HL-60 (cell line): ENCODE data around the gene SF3B1.

ENCODE experiments used
- DNase-seq, 2 experiments: peaks; one replicate each; pipeline ENCODE4 v3.0.0-alpha.2; 2010 to 2020; ENCODE audit warnings: low read depth in 1 of 2, low spot score in 1 of 2
- H3K27ac ChIP-seq: fragments of 250-450 bp; sonication (Bioruptor Pico); replicated peaks from 2 replicates; pipeline ENCODE4 v1.5.1; 2020; ENCODE audit warnings: mild to moderate bottlenecking, moderate library complexity
- H3K27me3 ChIP-seq: fragments of 250-450 bp; sonication (Bioruptor Pico); 2 replicates; pipeline ENCODE4 v1.5.1; 2021; ENCODE audit warnings: mild to moderate bottlenecking, moderate library complexity; ENCODE audit not compliant: insufficient read depth, poor library complexity, severe bottlenecking
- H3K4me3 ChIP-seq: replicated peaks from 2 replicates; pipeline ENCODE4 v1.5.1; 2011; ENCODE audit warnings: mild to moderate bottlenecking, control low read depth, low read length; ENCODE audit not compliant: insufficient read depth
- GABPA ChIP-seq: IDR thresholded peaks from 2 replicates; pipeline ENCODE4 v1.6.1; 2012; ENCODE audit warnings: low read depth
- POLR2AphosphoS5 ChIP-seq: IDR thresholded peaks from 2 replicates; pipeline ENCODE4 v1.6.1; 2012; ENCODE audit warnings: low read depth
- SPI1 ChIP-seq: IDR thresholded peaks from 2 replicates; pipeline ENCODE4 v1.6.1; 2012; ENCODE audit warnings: low read depth, mild to moderate bottlenecking, borderline replicate concordance
- TF ChIP-seq, protein P1 (sequence below): IDR thresholded peaks from 2 replicates; pipeline ENCODE4 v1.6.1; 2012; ENCODE audit warnings: low read depth; ENCODE audit not compliant: insufficient replicate concordance
- TF ChIP-seq, protein P2 (sequence below): IDR thresholded peaks from one replicate; pipeline ENCODE4 v1.5.1; 2011; ENCODE audit warnings: low read length, control low read depth, inconsistent platforms; ENCODE audit not compliant: insufficient read depth

The SF3B1 gene

DNA sequence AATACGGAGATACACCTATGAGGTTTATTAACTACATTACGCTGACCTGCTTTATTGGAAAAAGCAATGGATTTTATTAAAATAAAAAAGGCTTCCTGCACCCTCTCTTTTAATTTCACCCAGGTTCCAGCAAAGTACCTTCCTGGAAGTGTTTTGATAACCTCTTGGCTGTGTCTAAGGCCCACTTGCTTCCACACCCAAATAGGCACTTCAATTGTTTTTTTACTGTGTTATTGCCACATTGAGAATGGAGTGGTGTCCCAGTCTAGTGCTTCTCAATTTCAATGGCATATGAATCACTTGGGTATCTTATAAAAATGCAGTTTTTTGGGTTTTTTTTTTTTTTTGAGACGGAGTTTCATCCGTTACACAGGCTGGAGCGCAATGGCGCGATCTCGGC is 47.6 kb downstream of the SF3B1 start:
- Histone ChIP-seq H3K27me3 (no peaks in the 10 kb centered on the region), H3K27ac (no peak overlapping the region), H3K4me3 (no peak overlapping the region)
- no peak for DNase-seq
- TF ChIP-seq POLR2AphosphoS5 (no peak), GABPA (no peak), SPI1 (no peak)
- TF ChIP-seq, protein P1, sequence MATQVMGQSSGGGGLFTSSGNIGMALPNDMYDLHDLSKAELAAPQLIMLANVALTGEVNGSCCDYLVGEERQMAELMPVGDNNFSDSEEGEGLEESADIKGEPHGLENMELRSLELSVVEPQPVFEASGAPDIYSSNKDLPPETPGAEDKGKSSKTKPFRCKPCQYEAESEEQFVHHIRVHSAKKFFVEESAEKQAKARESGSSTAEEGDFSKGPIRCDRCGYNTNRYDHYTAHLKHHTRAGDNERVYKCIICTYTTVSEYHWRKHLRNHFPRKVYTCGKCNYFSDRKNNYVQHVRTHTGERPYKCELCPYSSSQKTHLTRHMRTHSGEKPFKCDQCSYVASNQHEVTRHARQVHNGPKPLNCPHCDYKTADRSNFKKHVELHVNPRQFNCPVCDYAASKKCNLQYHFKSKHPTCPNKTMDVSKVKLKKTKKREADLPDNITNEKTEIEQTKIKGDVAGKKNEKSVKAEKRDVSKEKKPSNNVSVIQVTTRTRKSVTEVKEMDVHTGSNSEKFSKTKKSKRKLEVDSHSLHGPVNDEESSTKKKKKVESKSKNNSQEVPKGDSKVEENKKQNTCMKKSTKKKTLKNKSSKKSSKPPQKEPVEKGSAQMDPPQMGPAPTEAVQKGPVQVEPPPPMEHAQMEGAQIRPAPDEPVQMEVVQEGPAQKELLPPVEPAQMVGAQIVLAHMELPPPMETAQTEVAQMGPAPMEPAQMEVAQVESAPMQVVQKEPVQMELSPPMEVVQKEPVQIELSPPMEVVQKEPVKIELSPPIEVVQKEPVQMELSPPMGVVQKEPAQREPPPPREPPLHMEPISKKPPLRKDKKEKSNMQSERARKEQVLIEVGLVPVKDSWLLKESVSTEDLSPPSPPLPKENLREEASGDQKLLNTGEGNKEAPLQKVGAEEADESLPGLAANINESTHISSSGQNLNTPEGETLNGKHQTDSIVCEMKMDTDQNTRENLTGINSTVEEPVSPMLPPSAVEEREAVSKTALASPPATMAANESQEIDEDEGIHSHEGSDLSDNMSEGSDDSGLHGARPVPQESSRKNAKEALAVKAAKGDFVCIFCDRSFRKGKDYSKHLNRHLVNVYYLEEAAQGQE: no peak
- TF ChIP-seq, protein P2, sequence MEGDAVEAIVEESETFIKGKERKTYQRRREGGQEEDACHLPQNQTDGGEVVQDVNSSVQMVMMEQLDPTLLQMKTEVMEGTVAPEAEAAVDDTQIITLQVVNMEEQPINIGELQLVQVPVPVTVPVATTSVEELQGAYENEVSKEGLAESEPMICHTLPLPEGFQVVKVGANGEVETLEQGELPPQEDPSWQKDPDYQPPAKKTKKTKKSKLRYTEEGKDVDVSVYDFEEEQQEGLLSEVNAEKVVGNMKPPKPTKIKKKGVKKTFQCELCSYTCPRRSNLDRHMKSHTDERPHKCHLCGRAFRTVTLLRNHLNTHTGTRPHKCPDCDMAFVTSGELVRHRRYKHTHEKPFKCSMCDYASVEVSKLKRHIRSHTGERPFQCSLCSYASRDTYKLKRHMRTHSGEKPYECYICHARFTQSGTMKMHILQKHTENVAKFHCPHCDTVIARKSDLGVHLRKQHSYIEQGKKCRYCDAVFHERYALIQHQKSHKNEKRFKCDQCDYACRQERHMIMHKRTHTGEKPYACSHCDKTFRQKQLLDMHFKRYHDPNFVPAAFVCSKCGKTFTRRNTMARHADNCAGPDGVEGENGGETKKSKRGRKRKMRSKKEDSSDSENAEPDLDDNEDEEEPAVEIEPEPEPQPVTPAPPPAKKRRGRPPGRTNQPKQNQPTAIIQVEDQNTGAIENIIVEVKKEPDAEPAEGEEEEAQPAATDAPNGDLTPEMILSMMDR: no peak

DNA sequence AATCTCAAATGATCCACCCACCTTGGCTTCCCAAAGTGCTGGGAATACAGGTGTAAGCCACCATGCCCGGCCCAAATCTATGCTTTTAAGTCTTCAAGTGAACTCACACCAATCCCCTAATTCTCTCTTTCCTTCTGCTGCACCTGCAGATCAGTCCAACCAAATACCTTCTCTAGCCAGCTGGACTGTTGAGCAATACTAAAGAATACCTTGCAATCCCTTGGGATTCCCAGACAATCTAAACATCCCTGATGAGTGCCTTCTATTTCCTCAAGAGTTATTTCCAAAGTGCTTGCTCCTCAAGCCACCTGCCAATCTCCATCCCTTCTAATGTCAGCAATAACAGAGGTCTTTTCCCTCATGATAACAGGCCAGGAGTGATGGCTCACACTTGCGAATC is 48.6 kb downstream of the SF3B1 start:
- DNase-seq: no peak
- TF ChIP-seq POLR2AphosphoS5 (no peak), SPI1 (no peak), GABPA (no peak)
- TF ChIP-seq, protein P2: no peak
- TF ChIP-seq, protein P1: no peak
- H3K27me3 ChIP-seq: no peaks in the 10 kb centered on the region
- no peak overlapping the region for H3K27ac ChIP-seq
- no peak overlapping the region for H3K4me3 ChIP-seq

DNA sequence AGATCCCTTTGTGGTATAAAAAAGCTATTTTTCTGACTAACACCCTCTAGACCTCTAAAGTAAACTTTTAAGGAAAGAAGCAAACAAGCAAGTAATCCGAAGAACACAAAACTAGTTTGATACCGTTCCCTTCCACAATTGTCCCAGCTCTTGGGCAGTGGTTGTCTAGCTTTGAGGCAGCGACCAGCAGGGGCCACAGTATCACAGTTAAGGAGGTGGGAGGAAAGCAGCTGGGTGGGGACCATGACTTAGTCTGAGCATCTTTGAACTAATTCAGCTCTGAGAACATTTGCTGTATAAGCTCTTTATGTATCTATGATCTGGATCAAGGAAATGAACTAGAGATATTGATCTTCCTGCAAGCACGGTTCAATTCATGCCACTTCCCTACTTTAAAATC is 51.0 kb downstream of the SF3B1 start:
- TF ChIP-seq SPI1 (no peak), GABPA (no peak), POLR2AphosphoS5 (no peak)
- TF ChIP-seq, protein P1: no peak
- TF ChIP-seq, protein P2: no peak

More for the DNA sequence above, 51.0 kb downstream of the SF3B1 start:
- H3K4me3 ChIP-seq: no peak overlapping the region
- DNase-seq: no peak
- H3K27ac ChIP-seq: no peak overlapping the region
- H3K27me3 ChIP-seq: no peaks in the 10 kb centered on the region
